Endodermal cell (in vitro differentiated cells): ENCODE measurements around the gene TFCP2L1. TPM values are rescaled to one million over a fixed set of nuclear protein-coding genes. Genes with fewer than 3 reads are reported as not detected.

Experiments used
- DNase-seq: peaks from one replicate; pipeline ENCODE4 v3.0.0-alpha.2; 2017
- H3K27ac ChIP-seq: 2 replicates; pipeline ENCODE4 v1.5.1; 2013; ENCODE audit warnings: mild to moderate bottlenecking, low read depth, low read length, moderate library complexity
- H3K27me3 ChIP-seq: 2 replicates; pipeline ENCODE4 v1.6.1; 2013; ENCODE audit warnings: mild to moderate bottlenecking, low read length, moderate library complexity; ENCODE audit not compliant: insufficient read depth, control insufficient read depth, poor library complexity, severe bottlenecking
- H3K36me3 ChIP-seq: 2 replicates; pipeline ENCODE4 v1.7.0; 2013; ENCODE audit warnings: mild to moderate bottlenecking, low read length, moderate library complexity; ENCODE audit not compliant: control insufficient read depth, insufficient read depth
- H3K4me1 ChIP-seq: one replicate; pipeline ENCODE4 v1.7.0; 2013; ENCODE audit warnings: low read length; ENCODE audit not compliant: control insufficient read depth, insufficient read depth
- H3K4me3 ChIP-seq: 2 replicates; pipeline ENCODE4 v1.5.1; 2013; ENCODE audit warnings: mild to moderate bottlenecking, low read length, moderate library complexity
- H3K9ac ChIP-seq: 2 replicates; pipeline ENCODE4 v1.6.1; 2013; ENCODE audit warnings: mild to moderate bottlenecking, low read length, moderate library complexity; ENCODE audit not compliant: poor library complexity, severe bottlenecking; ENCODE audit errors: extremely low read depth
- H3K9me3 ChIP-seq: 2 replicates; pipeline ENCODE4 v1.6.1; 2013; ENCODE audit warnings: mild to moderate bottlenecking, low read length, moderate library complexity; ENCODE audit not compliant: control insufficient read depth
- H3K27ac Mint-ChIP-seq: 2 replicates; pipeline ENCODE4 v1.8.0; 2020; ENCODE audit warnings: mixed read lengths
- H3K27me3 Mint-ChIP-seq: 2 replicates; pipeline ENCODE4 v1.8.0; 2021; ENCODE audit warnings: mild to moderate bottlenecking, mixed read lengths; ENCODE audit not compliant: insufficient read depth
- H3K36me3 Mint-ChIP-seq: 2 replicates; pipeline ENCODE4 v1.8.0; 2020; ENCODE audit warnings: low read depth, mixed read lengths
- H3K4me1 Mint-ChIP-seq: 2 replicates; pipeline ENCODE4 v1.8.0; 2020; ENCODE audit warnings: mixed read lengths
- H3K4me3 Mint-ChIP-seq: 2 replicates; pipeline ENCODE4 v1.8.0; 2020; ENCODE audit warnings: mild to moderate bottlenecking, moderate library complexity, mixed read lengths
- H3K9me3 Mint-ChIP-seq: 2 replicates; pipeline ENCODE4 v1.8.0; 2020; ENCODE audit warnings: mild to moderate bottlenecking, mixed read lengths
- CTCF ChIP-seq: fragments of 200-600 bp; sonication (generic); conservative IDR thresholded peaks from 2 replicates; pipeline ENCODE4 v1.5.0; 2021; ENCODE audit warnings: antibody characterized with exemption, mild to moderate bottlenecking
- WGBS, 2 experiments: methylation state at CpG; one replicate each; pipeline versions ENCODE4 v1.1.5 to v1.1.7; 2013; ENCODE audit warnings: missing lambda C conversion rate in 2 of 2, mixed read lengths in 1 of 2; ENCODE audit not compliant: insufficient coverage in 1 of 2, insufficient read length in 1 of 2; 5-methylcytosine and 5-hydroxymethylcytosine counted together
- total RNA-seq, 2 donors: library from RNA; stranded (reverse); fragmentation: NEBNext Ultra II Directional in 1 of 2; extraction: Animal tissue kit (Norgen Biotek cat#: 25700) in 1 of 2; gene quantifications; 2 replicates in 1 of 2; 3 replicates in 1 of 2; pipeline ENCODE4 v1.2.1, GENCODE V29; 2021

Gene TFCP2L1
- total RNA-seq, 2 donors from 2014 or later, result 3.3 to 4.3 TPM

GRCh38 chr2:121220995-121221394 lies 64.0 kb downstream of the TFCP2L1 start:
- Histone ChIP-seq H3K27me3 (no peaks in the 10 kb centered on the region), H3K9ac (no peak overlapping the region), H3K9me3 (no peaks in the 10 kb centered on the region), H3K36me3 (no peaks in the 10 kb centered on the region), H3K4me1 (no peaks in the 10 kb centered on the region), H3K4me3 (no peak overlapping the region), H3K27ac (no peak overlapping the region)
- 84 to 100% methylated on average over 1 of the region's 1 CpG for WGBS, 2 experiments
- Mint-ChIP-seq H3K4me3 (no peak overlapping the region), H3K27me3 (no peaks in the 10 kb centered on the region), H3K9me3 (no peaks in the 10 kb centered on the region), H3K36me3 (no peaks in the 10 kb centered on the region), H3K27ac (no peak overlapping the region), H3K4me1 (no peaks in the 10 kb centered on the region)
- DNase-seq, result no peak
- TF ChIP-seq CTCF, result no peak

GRCh38 chr2:121219866-121220265 lies 65.1 kb downstream of the TFCP2L1 start:
- Histone ChIP-seq H3K27ac (no peak overlapping the region), H3K9me3 (no peaks in the 10 kb centered on the region), H3K36me3 (no peaks in the 10 kb centered on the region), H3K4me3 (no peak overlapping the region), H3K9ac (no peak overlapping the region), H3K27me3 (no peaks in the 10 kb centered on the region), H3K4me1 (no peaks in the 10 kb centered on the region)
- H3K4me1 Mint-ChIP-seq, result no peaks in the 10 kb centered on the region
- 77 to 87% methylated on average over 2 to 5 of the region's 5 CpGs for WGBS, 2 experiments
- H3K36me3 Mint-ChIP-seq, result no peaks in the 10 kb centered on the region
- DNase-seq, result no peak
- H3K27ac Mint-ChIP-seq, result no peak overlapping the region
- no peak for TF ChIP-seq CTCF
- H3K9me3 Mint-ChIP-seq, result no peaks in the 10 kb centered on the region
- no peaks in the 10 kb centered on the region for H3K27me3 Mint-ChIP-seq
- no peak overlapping the region for H3K4me3 Mint-ChIP-seq

GRCh38 chr2:121218386-121218938 lies 66.5 kb downstream of the TFCP2L1 start:
- no peaks in the 10 kb centered on the region for H3K36me3 ChIP-seq
- Mint-ChIP-seq H3K4me1 (peaks cover 8% of the 10 kb centered on the region), H3K4me3 (no peak overlapping the region), H3K27ac (no peak overlapping the region), H3K9me3 (no peaks in the 10 kb centered on the region), H3K27me3 (no peaks in the 10 kb centered on the region), H3K36me3 (no peaks in the 10 kb centered on the region)
- 86 to 94% methylated on average over 7 to 8 of the region's 8 CpGs for WGBS, 2 experiments
- no peaks in the 10 kb centered on the region for H3K27me3 ChIP-seq
- no peak overlapping the region for H3K9ac ChIP-seq
- H3K4me3 ChIP-seq, result no peak overlapping the region
- TF ChIP-seq CTCF, result no peak
- H3K9me3 ChIP-seq, result no peaks in the 10 kb centered on the region
- H3K4me1 ChIP-seq, result peaks cover 1% of the 10 kb centered on the region
- DNase-seq, result no peak
- H3K27ac ChIP-seq, result no peak overlapping the region
